GM18526 (cell line): ENCODE measurements around the gene CPSF4L.

Source experiments
- POLR2A ChIP-seq: IDR thresholded peaks from 3 replicates; pipeline ENCODE4 v1.6.1; 2011; ENCODE audit not compliant: insufficient read length; ENCODE audit errors: extremely low read depth

The CPSF4L gene

DNA sequence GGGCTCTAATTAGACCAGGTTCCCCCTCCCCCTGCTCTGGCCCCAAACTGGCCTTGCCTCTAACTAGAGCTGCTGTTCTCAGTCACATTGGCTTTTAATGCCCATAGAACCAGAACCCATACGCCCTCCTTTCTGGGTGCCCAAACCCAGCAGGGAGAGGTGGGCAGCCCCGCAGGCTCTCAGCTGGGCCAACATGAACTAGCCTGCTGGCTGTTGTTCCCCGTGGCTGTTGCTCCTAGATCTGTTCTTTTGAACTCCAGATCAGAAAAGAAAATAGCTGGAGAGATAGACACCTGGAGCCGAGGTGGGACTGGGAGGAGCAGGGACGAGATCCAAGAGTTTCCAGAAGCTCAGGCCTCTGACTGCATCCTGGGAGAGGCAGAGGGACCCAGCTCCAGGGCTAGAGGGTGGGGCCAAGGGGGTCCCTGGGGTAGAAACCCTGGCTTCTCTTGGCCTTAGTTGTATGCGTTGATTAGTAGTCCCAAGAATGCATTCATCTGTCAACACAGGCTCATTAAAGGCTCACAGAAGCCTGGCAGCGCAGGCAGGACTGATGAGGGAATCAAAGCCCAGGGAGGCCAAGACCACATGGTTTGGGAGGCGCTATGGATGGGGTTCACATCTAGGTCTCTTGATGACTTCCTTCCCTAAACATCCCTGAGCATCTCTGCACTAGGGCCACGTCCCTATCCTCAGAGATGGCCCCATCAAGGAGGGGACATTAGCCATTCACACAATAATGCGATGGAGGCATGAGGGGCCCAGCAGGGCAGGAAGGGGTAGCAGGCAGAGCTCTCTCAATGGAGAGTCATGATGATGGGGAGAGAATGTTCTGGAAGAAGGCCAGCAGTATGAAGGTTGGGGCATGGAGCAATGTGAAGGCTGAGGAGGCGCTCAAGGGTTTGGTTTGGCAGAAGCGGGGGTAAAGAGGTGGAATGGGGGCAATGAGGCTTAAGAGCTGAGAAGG lies 1.3 kb upstream of the CPSF4L start:
- TF ChIP-seq POLR2A, result no peak

DNA sequence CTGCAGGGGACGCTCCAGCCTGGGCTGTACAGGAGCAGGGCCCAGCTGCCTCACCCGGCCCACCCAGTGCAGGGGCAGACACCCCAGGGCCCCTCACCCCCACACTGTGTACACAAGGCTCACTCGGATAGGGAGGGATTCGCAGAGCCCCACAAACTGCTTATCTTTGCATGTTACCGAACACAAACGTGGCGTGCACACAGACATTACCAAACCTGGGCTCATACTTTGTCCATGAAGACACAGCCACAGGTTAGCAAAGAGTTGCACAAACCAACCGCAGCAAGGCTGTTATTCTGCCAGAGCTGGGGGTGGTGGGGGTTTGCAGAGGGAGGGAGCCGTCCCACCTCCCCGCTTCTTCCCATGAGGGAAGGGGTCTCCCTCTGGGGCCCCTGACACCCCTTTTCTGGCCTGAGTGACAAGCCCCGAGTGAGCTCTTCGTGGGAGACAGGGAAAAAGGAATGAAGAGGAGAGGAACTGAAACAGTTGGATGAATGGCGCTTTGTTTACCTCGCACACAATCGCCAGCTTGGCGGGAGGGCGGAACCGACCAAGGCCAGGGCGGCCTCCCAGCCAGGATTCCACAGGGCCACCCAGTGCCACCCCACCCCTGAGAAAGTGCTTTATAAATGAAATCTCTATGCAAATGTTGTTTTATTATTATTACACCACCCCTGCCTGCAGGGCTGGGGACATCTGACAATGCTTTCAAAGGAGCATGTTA lies 434 bp upstream of the CPSF4L start:
- no peak for TF ChIP-seq POLR2A

DNA sequence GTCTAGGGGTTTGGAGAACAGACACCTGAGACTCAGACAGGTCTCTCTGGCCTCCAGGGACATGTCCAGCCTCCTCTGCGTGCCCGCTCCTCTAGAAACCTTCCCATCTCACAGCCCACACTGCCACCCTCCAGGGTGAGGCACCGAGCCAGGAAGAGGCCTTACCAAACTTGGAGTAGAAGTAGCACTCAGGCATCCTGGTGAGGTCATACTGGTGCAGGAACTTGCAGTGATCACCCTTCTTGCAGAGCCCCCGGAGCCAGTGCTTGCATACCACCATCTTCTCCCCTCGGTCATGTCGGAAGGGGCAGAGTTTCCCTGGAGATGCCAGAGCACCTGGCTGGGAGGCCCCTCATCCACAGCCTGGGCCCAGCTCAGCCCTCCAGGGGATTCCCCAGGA lies 4.2 kb downstream of the CPSF4L start:
- TF ChIP-seq POLR2A, result no peak

DNA sequence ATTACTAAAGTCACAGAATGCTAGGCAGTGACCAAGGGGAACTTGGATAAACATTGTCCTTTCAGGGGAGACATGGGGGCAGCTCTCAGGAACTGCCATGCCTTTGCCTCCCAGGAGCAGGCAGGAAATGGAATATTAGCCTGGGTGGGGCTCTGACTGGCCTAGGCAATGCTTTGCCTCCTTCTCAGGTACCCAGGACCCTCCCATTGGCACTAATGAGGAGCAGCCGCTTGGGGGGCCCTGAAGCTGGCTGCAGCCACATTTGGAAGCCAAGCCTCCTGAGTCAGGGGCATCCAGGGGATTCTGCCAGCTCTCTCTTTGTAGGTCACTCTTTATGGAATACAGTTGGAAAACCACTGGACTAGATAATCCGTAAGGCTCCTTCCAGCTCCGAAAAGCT lies 5.5 kb downstream of the CPSF4L start:
- no peak for TF ChIP-seq POLR2A

DNA sequence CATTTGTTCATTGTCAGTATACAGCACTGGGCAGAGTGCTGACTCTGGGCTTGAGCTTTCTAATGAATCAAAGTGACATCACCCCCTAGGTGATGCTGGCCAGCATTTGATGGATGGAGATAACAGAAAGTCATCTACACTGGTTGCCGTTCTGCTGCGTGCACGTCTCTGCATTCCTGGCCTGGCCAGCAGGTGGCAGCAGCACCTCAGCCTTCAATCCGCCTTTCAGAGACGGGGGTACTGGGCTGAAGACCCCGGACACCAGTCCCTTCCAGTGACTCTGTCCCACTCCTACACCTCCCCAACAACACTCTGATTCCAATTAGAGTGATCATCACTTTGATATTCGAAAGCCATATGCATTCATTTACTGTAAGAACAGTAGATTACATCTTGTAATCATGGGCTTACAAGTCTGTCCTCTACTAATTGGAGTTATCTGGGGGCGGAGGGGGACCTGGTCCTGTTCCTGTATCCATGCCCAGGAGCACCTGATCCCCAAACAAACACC lies 6.0 kb downstream of the CPSF4L start:
- no peak for TF ChIP-seq POLR2A

DNA sequence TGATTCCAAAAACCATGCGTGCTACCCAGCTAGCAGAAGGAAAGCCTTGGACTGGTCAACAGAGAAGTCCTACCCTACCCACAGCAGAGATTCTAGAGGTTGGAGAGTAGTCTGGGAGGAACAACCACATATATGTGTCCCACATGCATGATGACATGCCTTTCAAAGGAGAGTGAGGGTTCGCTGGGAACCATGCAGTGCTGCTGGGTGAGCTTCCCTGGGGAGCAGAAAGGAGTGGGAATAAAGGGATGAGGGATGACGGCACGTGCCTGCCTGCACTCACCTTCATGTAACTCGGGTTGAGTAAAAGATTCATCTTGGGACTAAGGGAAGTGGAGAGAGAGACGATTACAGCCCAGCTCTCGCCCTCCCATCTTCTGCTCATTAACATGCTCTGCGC lies 9.8 kb downstream of the CPSF4L start:
- TF ChIP-seq POLR2A, result no peak

DNA sequence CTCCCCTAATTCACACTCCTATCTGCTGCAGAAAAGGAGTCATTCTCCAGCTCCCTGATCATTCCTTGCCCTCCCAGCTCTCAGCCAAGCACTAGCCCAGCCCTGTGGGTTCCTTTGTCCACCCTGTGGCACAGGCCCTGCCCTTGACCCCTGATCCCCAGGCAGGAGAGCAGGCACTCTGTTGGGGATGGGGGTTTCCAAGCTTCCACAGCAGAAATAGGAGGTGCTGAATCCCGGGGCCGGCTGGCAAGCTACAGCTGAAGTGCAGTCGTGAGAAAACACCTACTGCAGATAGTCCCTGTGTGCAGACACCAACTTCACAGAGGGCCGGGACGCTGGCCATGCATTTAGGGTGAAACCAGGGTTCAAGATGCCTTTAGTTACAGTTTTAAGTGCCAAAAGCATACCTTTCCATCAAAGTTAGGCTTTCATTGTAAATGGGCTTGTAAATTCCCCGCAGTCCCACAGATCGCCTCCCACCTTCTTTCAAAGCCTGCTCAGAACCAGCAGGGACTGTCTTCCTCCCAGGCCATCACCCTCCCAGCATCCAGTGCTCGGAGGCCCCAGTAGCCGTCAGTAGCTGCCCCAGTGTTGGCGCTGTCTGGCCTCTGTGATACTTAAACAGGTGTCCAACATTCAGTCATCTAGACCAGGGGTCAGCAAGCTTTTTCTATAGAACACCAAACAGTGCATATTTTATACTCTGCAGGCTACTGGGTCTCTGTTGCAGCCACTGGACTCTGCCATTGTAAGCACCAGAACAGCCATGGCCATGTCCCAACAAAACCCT lies 10.6 kb downstream of the CPSF4L start:
- TF ChIP-seq POLR2A, result no peak

DNA sequence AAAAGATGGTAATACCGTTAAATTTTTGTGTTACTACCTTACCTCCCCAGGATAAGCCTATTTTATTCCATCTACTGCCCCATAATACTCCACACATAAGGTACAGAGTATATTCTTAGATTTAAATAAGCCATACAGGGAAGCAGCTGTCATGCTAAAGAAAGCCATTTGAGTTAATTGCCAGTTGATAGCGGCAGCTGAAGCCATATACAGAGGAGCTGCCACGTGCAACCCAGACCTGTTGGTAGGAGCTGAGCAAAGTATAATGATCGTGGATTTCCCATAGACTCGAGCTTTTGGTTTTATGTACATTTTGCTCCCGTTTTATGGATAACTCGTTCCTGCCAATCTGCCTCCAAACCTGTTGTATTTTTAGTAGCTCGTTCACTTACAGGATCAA lies 12.0 kb downstream of the CPSF4L start:
- no peak for TF ChIP-seq POLR2A

DNA sequence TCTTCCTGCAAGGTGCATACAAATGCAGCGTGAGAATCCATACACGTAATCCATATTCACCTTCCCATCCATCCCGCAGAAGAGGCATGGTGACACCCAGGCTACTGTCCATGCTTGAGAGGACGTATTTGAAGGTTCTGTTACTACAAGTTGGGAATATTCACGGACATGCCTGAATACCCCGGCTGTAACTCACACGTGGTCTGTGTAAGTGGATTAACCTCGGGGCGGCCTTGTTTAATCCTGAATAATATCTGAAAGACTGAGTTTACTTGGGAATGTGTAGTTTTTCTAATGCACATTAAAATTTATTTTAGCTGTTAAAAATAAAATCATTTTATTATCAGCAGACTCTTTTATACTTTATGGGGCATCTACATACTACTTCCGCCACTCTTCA lies 13.1 kb downstream of the CPSF4L start:
- TF ChIP-seq POLR2A, result no peak

DNA sequence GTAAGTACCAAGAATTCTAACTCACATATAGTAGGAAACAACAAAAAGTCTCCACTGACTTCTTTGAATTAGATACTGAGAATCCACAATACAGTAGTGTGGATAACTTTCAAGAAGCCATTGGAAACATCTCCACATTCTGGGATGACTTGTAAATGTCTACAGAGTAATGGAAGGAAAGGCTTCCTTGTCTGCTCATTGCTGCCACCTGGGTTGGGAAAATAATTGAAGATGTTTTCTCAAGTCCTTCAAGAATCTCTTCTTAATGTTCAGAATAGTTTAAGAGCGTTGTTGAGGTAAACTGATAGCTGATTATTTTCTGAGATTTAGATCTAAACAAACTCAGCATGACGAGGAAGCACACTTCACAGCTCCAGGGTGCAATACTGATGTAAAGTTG lies 14.0 kb downstream of the CPSF4L start:
- TF ChIP-seq POLR2A, result no peak

DNA sequence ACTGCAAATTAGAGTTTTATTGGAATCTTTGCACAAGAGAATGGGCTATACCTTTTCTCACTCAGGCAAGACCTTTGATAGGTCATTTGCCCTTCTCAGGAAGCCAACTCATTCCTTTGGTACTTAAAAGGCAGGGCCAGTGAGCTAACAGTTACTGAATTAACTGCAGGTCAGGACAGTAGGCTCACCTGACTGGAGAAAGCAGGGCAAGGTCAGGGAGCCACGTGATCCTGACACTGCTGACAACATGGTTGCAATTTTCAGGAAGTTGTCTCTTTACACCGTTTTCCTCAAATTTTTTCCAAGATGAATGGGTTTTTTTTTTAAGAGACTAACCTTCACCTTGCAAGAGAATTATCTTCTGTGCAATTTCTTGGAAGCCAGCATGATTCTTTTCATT lies 21.1 kb downstream of the CPSF4L start:
- TF ChIP-seq POLR2A, result no peak

DNA sequence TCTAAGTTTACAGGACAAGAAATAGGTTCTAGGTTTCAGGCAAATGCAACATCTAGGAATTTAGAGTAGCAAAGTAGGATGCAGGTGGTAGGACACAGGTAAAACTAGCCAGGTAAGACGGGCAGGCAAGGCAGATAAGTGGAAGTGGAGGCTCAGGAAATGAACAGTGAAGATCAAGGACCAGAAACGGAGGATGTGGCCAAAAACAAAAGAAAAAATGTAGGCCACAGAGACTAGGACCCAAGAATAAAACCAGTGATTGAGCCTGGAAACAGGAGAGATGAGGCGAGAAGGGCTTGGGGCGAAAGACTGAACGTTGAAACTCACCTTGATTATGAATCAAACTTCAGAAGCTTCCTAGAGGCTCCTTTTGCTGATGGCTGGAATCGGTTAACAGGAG lies 24.0 kb downstream of the CPSF4L start:
- TF ChIP-seq POLR2A, result no peak

DNA sequence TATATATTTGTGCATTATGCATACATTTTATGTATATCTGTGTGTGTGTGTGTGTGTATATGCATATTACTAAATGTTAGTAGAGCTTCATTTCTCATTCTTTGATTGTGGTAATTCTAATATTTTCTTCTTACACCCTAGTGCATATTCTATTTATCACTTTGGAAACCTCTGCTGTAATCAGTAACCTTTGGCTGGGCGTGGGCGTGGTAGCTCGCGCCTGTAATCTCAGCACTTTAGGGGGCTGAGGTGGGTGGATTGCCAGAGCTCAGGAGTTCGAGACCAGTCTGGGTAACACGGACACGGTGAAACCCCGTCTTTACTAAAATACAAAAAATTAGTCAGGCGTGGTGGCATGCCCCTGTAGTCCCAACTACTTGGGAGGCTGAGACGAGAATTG lies 26.9 kb downstream of the CPSF4L start:
- TF ChIP-seq POLR2A, result no peak

DNA sequence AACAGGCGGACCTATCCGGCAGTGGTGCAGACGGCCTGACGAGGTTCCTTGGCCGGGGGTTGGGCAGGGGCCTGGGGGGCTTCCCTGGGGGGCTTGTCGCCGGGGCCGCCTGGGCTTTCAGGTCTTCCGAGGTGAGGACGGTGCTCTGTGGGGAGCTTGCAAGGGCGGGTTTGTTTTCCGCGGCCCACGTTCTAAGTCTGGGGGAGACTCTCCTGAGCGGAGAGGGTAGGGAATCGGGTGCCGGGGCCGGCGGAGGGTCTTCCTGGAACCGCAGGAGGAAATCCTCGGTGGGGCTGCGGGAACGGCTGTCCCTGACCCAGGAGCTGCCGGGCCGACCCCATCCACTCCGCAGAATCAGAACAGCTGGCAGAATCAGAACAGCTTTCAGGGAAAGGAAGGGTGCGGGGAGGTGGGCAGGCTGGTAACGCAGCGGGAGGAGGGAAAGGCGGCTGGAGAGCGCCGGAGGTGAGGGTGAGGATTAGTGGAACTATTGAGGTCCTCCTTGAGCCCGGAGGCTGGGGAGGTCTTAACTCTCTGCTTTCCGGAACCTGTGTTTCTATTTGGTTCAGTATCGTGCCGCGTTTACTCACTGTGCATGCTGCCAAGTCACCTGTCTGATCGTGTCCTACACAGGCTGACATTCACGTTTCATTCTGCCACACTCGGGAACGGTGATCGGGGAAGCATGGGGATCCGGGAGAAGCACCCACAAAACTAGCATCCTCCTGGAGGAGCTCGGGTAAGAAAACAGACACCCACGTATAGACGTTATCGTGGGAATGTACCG lies 28.9 kb downstream of the CPSF4L start:
- TF ChIP-seq POLR2A, result no peak
